HG03175 (cell line): ENCODE results near the gene TRAF2.

Experiments
- ATAC-seq: cut with Tn5 transposase; IDR thresholded peaks from one replicate; pipeline ENCODE4 v1.9.1; 2021; ENCODE audit warnings: mild to moderate bottlenecking, moderate library complexity; ENCODE audit not compliant: unreplicated experiment

The TRAF2 gene

GRCh38 chr9:136958898-136959850 lies 72.9 kb downstream of the TRAF2 start:
- no peak for ATAC-seq

DNA sequence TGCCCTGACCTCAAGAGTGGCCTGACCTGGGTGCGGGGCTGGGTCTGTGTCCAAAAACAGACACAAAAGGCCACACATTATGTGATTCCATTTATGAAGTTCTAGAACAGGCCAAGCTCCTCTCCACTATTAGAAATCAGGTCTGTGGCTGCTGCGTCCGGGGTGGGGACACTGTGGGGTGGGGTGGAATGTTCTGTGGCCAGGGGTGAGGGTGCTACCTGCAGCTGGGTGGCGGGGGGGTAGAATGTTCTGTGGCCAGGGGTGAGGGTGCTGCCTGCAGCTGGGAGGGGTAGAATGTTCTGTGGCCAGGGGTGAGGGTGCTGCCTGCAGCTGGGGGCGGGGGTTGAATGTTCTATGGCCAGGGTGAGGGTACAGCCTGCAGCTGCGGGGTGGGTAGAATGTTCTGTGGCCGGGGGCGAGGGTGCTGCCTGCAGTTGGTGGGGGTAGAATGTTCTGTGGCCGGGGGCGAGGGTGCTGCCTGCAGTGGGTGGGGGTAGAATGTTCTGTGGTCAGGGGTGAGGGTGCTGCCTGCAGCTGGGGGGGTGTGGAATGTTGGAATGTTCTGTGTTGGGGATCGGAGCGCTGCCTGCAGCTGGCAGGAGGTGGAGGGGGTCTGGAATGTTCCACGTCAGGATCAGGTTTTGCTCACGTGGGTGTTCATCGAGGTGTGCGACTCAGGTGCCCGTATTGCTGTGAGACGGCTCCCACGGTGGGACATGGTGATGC lies 74.1 kb downstream of the TRAF2 start:
- ATAC-seq = no peak

GRCh38 chr9:136960938-136961275 lies 74.6 kb downstream of the TRAF2 start:
- no peak for ATAC-seq

DNA sequence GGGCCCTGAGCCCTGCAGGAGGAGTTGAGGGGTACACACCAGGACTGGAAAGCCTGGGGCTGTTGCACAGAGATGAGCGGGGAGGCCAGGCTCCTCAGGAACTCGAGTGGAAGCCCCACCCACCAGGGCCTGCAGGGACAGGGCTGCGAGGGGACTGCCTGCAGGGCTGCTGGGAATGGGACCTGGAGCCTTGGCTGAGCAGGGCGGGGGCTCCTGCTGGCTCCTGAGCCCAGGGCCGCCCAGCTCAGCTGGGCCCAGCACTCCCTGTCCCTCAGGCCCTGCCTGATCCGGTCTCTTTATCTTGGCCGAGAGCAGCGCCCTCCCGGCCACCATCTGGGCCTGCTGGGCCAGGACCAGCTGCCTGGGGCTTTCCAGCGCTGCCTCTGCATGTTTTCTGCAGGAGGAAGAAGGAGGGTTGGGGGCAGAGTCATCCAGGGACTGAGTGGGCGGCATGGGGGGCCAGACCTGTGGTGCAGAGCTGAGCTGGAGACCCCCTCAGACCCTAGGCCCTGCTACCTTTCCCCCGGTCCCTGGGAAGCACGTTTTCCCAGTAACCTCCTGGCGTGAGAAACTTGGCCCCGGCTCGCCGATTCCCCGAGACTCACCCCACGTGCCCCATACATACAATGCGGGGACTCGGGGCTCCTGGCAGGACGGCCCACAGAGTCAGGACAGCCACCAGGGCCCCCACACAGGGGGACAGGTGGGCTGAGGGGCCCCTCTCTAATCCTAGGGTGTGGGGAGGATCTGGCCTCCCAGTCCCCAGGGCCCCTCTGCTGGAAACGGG lies 75.2 kb downstream of the TRAF2 start:
- no peak for ATAC-seq

GRCh38 chr9:136962163-136962562 lies 75.8 kb downstream of the TRAF2 start:
- ATAC-seq = no peak

GRCh38 chr9:136962701-136963248 lies 76.5 kb downstream of the TRAF2 start:
- no peak for ATAC-seq

GRCh38 chr9:136963341-136963740 lies 77.0 kb downstream of the TRAF2 start:
- ATAC-seq = no peak

- ATAC-seq = no peak
Observed at GRCh38 chr9:136963751-136964150, 77.4 kb downstream of the TRAF2 start.

GRCh38 chr9:136964171-136964689 lies 77.9 kb downstream of the TRAF2 start:
- ATAC-seq = no peak

DNA sequence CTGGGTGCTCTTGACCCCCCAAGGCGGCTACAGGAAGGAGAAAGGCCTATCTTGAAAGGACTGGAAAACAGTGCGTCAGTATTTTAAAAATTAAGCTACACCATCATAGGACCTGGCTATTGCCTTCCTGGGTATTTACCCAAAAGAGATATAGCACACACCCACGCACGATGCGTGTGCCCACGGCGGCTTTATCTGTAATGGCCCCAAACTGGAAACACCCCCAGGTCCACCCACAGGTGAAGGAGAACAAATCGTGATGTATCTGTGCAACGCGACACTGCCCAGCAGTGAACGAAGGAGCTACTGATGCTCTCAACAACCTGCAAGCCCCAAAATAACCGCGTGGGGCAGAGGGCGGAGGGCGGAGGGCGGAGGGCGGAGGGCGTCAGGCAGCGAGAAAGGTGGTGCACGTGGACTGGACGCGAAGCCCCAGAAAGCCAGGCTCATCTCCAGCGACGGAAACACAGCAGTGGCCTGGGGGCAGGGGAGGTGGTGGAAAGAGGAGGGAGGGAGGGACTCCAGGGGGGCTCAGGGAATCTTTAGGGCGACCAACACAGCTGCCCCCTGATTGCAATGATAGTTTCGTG lies 78.6 kb downstream of the TRAF2 start:
- ATAC-seq = no peak

DNA sequence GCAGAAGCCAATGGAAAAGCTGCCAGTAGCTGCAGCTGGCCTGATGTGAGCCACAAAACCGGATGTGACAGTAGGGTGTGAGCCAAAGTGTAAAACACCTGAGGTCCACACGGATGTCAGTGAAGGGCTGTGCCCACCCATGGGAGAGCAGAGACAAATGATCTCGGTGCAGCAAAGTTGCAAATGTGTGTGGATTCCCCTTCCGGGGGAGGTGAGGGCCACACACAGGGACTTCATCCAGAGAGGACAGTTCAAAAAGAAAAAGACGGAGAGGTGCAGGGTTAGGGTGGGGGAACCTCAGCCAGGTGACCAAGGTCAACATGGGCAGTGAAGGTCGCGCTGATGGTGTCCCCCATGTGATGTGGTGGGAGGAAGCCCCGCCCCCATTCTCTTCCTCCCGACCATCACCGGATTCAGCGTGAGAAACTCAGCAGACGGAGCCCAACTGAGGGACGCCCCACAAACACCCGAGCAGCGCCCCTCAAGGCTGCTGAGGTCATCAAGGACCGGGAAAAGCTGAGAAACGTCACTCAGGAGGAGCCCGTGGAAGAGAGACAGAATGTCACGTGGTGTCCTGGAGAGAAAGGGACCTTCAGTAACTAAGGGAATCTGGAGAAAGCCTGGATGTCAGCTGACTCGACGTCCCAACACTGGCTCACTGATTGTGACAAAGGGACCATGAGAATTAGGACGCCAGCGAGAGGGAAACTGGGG lies 79.6 kb downstream of the TRAF2 start:
- ATAC-seq = no peak

- no peak for ATAC-seq
Observed at GRCh38 chr9:136968333-136969127, 82.2 kb downstream of the TRAF2 start.

GRCh38 chr9:136969150-136969549 lies 82.8 kb downstream of the TRAF2 start:
- ATAC-seq = no peak

DNA sequence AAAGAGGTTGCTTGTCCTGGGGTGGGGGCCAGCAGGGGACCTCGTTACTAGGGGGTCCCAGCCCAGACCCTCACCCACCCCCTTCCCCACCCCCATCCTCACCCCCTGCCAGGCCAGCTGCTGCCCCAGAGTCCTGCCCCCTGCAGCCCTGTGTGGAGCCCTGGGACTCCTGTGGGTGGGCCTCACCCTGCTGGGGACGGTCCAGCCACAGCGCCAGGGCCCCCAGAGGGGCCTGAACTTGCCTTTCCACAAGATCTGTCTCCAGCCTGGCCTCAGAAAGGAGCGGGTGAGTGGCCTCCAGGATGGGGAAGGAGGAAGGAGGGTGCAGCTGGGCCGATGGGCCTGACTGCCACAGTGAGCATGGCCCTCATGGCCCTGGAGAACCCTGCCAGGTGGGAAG lies 83.5 kb downstream of the TRAF2 start:
- no peak for ATAC-seq

GRCh38 chr9:136970361-136970760 lies 84.0 kb downstream of the TRAF2 start:
- ATAC-seq = no peak

DNA sequence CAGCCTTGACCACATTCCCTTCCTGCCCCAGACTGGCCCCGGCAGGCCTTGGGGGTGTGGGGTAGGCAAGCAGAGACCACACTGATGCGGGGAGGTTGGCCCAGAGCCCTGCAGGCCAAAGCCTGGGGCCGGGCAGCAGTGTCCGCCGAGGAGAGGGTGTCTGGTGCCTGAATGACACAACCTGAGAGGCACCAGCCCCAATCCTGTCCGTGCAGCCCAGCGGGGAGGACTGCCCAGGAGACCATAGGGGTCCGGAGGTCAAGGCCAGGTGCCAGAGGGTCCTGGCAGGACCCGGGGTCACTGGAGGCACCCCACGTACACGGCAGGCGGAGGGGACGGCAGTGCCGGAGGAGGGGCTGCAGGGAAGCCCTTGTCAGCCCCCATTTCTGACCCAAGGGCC lies 85.4 kb downstream of the TRAF2 start:
- ATAC-seq = no peak

GRCh38 chr9:136972335-136972734 lies 86.0 kb downstream of the TRAF2 start:
- ATAC-seq = no peak

GRCh38 chr9:136972743-136973142 lies 86.4 kb downstream of the TRAF2 start:
- no peak for ATAC-seq
